ENCODE results near the gene ADCY1. TPM values are rescaled to one million over a fixed set of nuclear protein-coding genes. Genes with fewer than 3 reads are reported as not detected.

ADCY1 gene
- 0.51 and 1.5 TPM in 2 replicates for total RNA-seq

DNA sequence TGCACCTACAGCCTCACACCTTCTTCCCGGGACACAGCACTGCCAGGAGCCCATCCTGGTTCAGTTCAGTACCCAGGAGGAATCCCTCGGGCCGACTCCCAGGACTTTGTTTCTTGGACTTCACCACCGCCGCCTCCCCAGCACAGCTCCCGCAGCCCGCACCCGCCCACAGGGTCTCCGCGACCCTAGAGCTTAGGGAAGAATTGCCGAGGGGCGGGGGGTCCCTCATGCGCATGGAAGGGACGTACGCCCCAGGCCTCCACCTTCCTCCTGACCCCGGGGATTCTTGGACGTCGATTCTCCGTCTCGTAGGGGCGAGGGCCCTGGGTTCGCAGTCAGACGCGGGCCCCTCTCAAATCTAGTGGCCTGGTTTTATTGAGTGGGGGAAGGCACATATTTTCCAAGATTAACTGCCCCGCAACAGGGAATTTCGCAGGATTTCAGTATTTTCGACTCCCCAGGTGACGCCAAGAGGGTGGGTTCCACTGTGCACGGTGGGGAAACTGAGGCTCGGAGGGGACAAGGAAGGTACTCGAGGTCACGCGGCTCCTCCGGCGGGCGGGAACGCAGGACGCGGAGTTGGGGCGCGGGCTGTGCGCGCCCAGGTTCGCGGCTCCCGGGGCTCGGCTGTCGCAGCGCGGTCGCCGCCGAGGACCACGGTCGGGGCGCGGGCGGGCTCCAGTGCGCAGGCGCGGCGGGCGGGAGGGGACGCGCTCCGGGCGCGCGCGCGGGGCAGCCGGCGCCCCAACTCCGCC is at the start of gene ADCY1:
ADCY1 (plus strand) TSS at position 708 of the 755 bp plus-strand sequence. CDS start 176 bp downstream, outside the sequence.

